Left hindlimb (tissue), 1 donor: Measurements from ENCODE around the gene REPS2.
"Not testable (repeated sequence)": the region's sequence is repeated elsewhere in the genome, so short reads cannot be mapped to it uniquely, and the experiment has no call there.

ENCODE experiments used
- DNase-seq: peaks from one replicate; pipeline ENCODE4 v3.0.0-alpha.2; 2018

REPS2 gene

DNA sequence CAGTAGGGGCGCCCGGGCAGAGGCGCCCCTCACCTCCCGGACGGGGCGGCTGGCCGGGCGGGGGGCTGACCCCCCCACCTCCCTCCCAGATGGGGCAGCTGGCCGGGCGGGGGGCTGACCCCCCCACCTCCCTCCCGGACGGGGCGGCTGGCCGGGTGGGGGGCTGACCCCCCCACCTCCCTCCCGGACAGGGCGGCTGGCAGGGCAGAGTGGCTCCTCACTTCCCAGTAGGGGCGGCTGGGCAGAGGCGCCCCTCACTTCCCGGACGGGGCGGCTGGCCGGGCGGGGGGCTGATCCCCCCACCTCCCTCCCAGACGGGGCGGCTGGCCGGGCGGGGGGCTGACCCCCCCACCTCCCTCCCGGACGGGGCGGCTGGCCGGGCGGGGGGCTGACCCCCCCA is 18.5 kb downstream of the REPS2 start:
- not testable (repeated sequence) for DNase-seq

DNA sequence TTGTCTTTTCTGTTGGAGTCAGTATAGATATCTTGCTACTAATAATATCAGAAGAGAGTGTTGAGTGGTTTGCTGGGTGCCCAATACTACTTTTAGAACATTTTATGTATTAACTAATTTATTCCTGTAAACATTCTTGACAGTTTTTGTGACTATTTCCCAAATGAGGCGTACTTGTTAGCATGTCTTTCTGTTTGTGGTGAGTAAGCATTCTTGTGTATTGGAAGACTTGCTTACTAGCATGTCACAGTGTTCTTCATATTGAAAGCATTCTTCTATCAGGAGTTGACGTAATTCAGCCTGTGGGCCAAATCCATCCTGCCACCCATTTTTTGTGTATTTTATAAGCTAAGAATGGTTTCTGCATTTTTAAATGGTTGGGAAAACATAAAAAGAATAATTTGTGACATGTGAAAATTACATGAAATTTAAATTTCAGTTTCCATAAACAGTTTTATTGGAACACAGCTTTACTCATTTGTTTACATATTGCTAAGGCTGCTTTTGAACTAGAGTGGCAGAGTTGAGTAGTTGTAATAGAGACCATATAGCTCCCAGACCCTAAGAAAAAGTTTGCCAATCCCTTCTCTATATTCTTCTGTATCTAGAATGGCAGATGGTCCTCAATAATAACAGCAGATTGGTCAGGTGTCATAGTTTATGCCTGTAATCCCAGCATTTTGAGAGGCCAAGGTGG is 20.4 kb downstream of the REPS2 start:
- no peak for DNase-seq

DNA sequence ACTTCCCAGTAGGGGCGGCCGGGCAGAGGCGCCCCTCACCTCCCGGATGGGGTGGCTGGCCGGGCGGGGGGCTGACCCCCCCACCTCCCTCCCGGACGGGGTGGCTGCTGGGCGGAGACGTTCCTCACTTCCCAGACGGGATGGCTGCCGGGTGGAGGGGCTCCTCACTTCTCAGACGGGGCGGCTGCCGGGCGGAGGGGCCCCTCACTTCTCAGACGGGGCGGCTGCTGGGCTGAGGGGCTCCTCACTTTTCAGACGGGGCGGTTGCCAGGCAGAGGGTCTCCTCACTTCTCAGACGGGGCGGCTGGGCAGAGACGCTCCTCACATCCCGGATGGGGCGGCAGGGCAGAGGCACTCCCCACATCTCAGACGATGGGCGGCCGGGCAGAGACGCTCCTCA is 22.3 kb downstream of the REPS2 start:
- not testable (repeated sequence) for DNase-seq

DNA sequence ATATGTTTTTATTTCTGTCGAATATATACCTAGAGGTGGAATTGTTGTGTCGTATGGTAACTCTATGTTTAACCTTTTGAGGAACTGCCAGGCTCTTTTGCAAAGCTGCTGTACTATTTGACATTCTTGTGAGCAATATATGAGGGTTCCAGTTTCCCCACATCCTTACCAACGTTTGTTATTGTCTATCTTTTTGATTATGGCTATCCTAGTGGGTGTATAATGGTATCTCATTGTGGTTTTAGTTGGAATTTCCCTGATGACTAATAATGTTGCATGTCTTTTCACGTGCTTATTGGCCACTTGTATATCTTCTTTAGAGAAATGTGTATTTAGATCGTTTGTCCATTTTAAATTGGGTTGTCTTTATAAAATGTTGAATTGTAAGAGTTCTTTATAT is 24.5 kb downstream of the REPS2 start:
- DNase-seq: no peak

DNA sequence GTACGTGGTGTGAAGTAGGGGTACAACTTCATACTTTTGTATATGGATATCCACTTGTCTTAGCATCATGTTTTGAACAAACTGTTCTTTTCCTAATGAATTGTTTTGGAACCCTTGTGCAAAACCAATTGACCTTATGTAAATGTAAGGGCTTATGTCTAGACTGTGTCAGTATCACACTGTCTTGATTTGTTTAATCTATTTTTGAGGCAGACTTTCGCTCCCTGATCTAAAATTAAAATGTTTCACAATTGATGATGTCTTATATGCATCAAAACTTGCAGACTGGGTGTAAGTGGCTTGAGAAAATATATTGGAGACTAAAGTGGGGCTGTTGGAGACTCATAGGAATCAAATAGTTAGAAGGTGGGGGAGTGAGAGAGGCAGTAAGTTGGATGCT is 25.2 kb downstream of the REPS2 start:
- DNase-seq: no peak

DNA sequence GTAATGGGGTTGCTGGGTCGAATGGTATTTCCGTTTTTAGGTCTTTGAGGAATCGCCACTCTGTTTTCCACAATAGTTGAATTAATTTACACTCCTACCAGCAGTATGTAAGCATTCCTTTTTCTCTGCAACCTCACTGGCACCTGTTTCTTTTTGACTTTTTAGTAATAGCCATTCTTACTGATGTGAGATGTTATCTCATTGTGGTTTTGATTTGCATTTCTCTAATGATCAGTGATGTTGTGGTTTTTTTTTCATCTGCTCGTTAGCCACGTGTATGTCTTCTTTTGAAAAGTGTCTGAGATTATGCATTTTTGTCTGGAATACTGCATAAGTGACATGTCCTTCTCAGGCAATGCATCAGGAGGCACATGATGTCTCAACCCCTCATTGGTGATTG is 28.8 kb downstream of the REPS2 start:
- no peak for DNase-seq

DNA sequence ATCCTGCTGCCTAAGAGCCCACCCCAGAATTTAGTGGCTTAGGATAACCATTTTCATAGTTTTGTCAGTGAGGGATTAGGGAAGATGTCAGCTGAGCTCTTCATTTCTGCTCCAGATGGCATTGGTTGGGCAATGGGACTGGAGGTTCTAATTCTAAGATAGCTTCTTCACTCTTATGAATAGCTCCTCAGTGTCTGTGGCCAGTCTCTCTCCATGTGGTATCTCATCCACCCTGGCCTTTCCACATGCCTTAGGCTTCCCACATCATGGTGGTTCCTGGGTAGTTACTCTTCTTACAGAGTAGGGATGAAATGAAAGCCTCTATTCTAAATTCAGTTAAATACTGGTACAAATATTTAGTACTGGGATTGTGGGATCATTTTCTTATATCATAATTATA is 31.3 kb downstream of the REPS2 start:
- DNase-seq: no peak

DNA sequence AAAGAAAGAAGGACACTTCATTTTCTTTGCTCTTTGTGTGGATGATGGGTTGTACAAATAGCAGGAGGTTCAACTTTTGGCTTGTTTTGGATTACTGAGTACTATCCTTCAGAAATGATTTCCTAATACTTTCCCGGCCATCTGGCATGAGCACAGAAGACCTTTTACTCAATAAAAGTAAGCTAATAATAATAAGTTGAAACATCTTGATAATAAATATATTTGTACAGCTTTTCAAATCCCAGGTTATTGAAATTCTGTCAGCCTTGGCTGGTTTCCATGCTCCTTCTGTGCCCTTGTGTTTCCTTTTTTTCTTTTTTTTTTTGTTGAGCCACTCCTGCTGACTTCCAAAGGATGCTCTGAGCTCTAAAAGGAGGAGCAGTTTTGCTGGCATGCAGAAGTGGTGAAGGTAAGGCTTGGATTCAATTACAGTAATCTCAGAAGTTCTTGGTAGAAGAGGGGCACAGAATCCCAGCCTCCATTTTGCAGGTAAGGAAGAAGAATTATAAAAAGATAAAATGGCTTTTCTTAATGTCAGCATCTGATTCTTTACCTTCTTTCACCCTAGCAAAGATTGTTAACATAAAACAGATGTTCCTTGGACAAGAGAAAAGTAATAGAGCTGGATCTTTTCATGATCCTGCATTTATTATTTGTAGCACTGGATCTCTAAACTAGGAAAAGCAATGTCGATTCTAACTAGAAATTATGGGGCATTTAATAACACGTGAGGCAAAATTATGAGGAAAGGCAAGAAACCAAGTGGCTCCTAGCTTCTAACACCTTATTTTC is 31.9 kb downstream of the REPS2 start:
- DNase-seq: no peak

DNA sequence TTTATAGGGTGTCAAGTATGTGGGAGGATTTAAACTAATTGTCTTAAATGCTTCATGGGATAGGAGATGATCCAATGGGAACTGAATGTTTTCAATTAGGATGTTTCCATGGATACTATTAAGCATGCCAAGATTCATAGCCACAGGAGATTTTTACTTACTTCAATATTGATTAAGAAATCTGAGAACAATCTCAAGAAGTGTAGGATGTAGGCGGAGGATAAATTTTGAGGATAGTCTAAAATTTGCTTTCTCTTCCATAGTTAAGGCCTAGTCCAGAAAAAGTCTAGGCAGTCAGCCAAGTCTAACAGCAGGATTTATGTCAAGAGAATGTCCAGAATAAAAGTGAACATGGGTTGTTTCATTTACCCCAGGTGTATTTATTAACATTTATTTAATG is 32.8 kb downstream of the REPS2 start:
- DNase-seq: no peak

DNA sequence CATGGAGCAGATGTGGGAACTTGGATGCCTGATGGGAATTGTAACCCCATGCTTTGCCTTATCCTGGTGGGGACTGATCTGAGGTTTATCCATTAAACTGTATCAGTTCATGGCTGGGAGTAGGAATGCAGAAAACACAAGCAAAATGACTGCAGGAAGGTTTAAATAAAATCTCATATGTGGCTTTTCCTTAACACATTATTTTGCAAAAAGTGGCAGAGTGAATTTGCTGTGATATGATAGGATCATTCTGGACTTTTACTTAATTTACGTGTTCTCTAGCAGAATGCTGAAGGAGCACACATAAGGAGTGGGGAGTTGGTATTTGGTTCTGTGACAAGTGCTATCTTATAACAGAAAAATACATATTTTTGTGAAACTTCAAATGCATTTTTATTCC is 34.8 kb downstream of the REPS2 start:
- DNase-seq: no peak

DNA sequence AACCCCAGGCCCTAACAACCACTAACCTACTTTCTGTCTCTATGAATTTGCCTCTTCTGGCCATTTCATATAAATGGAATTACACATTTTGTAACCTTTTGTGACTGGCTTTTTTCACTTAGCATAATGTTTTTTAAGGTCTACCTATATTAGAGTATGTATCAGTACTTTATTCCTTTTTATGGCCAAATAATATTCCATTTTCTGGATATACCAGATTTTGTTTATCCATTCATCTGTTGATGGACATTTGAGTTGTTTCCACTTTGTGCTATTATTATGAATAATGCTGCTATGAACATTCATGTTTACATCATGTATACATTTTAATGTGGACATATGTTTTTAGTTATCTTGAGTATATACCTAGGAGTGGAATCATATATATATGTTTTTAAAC is 35.5 kb downstream of the REPS2 start:
- no peak for DNase-seq

DNA sequence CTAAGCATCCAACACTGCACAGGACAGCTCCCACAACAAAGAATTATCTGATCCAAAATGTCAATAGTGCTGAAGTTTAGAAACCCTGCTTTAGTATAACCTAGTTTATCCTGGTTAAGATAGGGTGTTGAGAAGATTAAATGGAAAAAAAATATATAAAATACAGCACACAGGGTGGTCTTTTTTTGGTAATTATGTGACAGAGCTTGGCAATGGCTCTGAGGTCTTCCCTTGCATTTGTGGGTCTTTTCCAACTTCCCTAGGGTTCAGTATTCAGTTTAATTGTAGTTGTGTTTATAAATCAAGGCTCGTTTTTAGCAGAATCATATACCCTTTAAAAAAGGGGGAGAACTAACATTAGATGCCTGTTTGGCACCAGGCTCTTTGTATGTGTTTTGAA is 36.6 kb downstream of the REPS2 start:
- DNase-seq: no peak

DNA sequence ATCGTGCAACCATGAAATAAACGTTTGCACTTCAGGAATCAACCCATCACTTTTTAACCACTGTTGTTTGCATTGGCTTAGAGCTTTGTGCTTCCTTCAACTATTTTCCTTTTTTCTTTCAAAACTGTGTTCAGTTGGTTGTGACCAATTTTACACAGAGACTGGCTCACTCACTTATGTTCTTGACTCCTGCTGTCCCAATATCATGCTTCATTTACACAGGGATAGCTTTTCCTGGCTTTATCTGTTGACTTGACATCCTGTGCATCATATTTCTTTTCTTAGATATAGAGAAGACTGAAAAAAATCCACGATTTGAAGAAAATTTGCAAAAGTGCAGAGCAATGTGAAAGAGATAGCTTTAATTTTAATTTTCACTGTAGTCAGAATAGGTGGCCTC is 38.8 kb downstream of the REPS2 start:
- no peak for DNase-seq

DNA sequence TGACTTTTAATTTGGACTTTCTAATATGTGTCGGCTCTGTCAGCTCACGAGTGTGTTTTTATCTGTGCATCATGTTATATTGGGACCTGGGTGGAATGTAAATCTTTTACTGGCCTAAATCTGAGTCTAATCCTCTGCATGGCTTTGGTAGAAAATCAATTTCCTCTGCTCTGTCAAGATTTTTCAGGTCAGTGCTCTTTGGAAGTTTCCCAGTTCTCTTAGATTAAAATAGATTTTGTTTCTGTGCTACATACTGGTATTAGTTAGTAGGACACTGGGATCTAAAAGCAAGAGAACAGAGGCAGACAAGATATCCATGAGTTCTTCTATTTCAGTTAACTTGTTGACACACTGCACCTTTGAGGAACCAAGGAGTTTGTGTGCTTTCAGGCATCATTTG is 39.7 kb downstream of the REPS2 start:
- DNase-seq: no peak

DNA sequence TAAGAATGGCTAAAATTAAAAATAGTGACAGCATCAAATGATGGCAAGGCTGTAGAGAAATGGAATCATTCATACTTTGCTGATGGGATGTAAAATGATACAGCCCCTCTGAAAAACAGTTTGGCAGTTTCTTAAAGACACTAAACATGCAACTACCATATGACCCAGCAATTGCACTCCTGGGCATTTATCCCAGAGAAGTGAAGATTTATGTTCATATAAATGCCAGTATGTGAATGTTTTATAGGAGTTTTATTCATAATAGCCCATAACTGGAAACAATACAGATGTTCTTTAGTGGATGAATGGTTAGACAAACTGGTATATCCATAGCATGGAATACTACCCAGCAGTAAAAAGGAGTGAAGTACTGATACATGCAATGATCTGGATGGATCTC is 43.3 kb downstream of the REPS2 start:
- no peak for DNase-seq

DNA sequence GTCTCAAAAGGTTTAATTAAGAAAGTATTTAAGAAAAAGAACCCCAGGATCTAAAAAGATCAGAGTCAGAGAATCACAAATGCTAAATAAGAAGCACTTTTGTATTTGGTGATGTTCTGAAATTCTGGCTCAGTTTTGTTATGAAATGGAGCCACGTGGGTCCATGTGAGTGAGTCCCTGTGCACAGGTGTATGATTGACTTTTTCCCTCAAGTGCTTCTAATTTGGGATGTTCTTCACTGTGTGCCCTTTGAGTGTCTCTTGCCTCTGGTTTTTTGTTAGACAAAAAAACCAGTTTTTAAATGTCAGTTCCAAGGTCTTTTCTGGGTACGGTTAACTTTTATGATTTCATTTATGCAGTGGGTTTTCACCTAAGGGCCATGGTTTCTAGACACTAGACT is 44.4 kb downstream of the REPS2 start:
- no peak for DNase-seq

DNA sequence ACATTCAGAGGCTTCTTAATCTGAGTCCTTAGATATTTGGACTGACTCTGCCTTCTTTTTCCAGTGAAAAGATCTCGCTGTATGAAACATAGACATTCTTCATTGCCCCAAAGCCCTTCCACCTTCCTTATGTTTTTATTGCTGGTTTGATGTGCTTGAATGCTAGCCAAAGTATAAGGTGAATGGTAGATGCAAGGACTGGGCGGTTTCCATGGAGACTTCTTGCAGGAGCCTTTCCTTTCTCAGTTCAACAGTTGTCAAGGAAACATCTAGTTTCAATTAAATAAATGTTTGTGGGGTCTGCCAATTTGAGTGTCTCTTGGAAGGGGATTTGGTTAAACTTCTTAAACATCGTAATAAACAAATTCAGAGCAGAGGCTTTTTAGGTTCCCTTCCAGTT is 46.0 kb downstream of the REPS2 start:
- DNase-seq: no peak

DNA sequence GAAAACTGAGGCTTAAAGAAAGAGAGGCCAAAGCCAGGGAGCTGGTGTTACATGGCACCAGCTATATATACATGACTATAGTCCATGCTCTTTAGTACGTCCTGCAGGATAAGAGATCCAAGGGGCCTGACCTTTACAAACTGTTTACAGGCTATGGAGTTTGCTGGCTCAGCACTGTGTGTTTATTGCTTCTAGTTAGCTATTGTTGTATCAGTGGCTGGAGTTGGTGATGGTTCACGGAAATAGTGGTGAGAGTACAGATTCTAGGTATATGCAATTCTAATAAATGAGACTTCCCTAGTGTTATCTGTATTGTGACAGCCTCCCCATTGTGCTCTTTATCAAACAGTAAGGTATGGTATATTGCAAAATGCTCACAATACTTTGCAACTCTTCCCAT is 46.5 kb downstream of the REPS2 start:
- DNase-seq: no peak

DNA sequence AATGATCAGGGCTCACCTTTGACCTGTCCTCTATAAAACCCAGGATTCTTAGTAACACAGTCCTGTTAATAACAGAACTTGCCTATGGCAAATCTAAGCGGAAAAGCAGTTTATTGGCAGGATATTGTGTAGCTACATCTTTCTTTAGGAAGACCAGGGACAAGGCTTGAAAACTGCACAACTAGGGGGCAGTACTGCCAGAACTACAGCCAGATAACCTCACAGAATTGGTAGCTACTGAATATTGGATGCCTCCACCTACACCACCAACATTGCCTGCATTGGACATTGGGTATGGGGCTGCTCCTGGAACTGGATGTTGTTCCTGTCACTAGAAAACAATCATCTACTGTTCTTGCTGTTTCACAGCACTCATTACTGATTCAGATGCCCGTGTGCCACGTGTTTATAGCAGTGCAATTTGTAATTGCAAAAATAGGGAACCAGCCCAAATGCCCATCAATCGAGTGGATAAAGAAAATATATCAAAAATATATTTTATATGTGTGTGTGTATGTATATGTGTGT is 47.4 kb downstream of the REPS2 start:
- DNase-seq: no peak

DNA sequence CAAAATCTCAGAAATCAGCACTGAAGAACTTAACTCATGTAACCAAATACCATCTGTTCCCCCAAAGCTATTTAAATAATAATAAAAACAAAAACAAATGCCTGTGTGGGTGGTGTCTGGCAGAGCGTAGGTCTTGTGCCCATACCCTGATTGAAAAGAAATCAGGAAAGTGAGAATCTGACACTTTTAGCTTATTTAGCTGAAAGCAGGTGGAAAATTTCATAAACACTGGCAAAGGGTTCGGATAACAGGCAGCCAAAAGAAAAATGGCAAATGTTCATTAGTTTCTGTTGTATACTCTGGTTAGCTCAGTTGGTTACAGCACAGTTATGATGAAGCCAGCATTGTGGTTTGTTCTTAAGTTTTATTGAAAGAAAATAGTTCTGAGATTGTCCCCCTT is 48.3 kb downstream of the REPS2 start:
- no peak for DNase-seq

DNA sequence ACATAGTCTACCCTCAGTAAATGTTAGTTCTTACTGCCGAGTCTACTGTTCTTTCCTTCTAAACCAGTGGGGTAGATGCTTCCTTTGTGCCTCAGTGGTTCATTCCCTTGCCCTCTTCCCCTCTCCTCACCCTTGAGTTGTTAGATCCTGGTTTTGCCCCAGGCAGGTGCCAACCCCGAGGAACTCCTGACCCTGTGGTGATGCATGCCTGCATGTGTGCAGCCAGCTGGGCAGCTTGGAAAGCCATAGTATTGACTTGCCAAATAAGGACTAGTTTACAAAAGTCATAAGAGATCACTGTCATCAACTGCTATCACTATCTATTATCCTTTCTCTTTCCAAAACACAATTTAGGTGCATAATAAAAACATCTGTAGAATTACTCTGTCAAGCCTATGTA is 50.9 kb downstream of the REPS2 start:
- no peak for DNase-seq

DNA sequence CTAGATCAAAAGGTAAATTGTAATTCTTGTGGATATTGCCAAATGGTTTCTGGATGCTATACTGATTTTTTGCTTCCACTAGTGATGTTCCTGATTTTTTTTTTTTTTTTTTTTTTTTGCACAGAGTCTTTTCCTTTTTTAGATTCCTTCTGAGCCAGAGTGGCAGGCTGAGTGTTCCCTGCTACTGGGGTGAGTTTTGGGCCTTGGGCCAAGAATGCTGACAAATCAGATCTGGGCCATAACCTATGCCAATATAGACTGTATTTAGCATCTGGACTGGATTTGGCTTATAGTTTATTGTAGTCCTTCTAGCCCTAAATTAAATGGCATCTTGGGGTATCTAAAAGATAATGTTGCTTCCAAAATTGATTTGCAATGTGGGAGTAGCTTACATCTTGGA is 52.8 kb downstream of the REPS2 start:
- DNase-seq: no peak

DNA sequence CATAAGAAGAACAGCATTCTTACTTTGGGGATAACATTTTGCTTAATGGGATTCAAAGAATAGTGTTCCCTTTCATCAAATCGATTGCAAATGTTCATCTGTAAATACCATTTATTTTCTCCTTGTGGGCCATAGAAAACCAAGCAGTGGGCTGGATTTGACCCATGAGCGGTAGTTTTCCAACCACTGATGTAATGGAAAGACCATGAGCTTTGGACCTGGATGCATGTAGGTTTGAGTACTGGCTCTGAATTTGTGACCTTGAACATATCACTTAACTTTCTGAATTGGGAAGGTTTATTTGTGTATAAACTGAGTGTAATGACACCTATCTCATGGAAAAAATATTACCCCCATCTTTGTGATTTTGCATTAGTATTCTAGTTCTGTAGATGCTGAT is 54.3 kb downstream of the REPS2 start:
- DNase-seq: no peak

DNA sequence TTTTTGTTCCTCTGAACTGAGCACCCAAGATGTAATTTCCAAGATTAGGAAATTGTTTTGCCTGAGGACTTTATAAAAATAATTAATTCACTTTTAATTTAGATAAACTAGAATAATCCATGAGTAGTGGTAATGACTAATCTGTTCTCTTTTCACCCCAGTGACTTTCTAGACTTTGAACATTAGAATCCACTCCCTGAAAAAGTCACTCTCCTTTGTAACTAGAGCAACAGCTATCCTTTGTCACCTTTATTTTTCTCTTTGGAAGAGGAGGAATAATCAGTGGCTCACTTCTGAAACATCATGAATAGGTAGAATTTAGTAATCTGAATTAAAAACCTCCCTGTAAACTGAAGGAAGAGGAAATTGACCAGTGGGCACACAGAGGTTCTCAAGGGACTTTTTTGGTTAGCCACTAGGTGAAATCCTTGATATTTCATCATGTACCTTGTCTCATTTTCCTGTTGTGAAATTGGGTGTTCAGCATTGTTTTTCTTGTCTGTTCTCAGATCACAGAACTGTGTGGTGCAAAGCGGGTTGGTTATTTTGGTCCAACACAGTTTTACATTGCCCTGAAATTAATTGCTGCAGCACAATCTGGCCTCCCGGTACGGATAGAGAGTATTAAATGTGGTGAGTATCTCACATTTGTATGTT is 59.4 kb downstream of the REPS2 start:
- DNase-seq: no peak
